Heart left ventricle (tissue), 13 donors: ENCODE measurements around the gene ASPG.

ENCODE experiments used
- CTCF ChIP-seq, 12 donors: fragments of 200-600 bp; sonication (generic) in 4 of 12; IDR thresholded peaks; one replicate each; pipeline versions ENCODE4 v1.5.0 to v1.8.0; 2018 to 2022; ENCODE audit warnings: antibody characterized with exemption in 12 of 12, mild to moderate bottlenecking in 5 of 12
- POLR2A ChIP-seq, 2 donors: fragments of 450-650 bp; IDR thresholded peaks; one replicate each; pipeline ENCODE4 v1.6.1; 2017; ENCODE audit warnings: antibody characterized with exemption in 2 of 2, mild to moderate bottlenecking in 2 of 2, moderate library complexity in 2 of 2
- donor health status: ischemic (EF 13 %, LVEDD 7.1; RV severe dilation, severe dysfunction).
- donor health status: DM: no; HTN: yes; CAD: no.
- donor health status: DM: no; HTN: no; CAD: no.
- donor health status: ischemic (EF 25% LVEDD 6.9; RV normal size, moderate dysfunction).
- donor health status: ischemic (EF 25% LVEDD 5.7; RV mildly dilated, moderate dysfunction).
- donor health status: ischemic (EF 35%, LVEDD 5.7; RV mildly dilated, moderate dysfunction).
- donor health status: nonischemic (EF 11% LVEDD 7.7; RV severe dilation, severe dysfunction).
- donor health status: DM: yes; HTN: yes; CAD: no.
- donor health status: PGD.
- donor health status: ischemic (EF 29% LVEDD 5.4; RV normal size, mild dysfunction).
- donor health status: nonischemic (EF 23%, LVEDD 6.1; RV moderate dilation, normal function).

- no peak for TF ChIP-seq CTCF (IDR thresholded peaks at IDR 0.05)
- no peak for TF ChIP-seq POLR2A (IDR thresholded peaks at IDR 0.05)
Observed at GRCh38 chr14:104126753-104127152, 41.3 kb downstream of the ASPG start.
